ENCODE data around the gene GPANK1.
A peak's percentile ranks its signal among the peaks of the same experiment; 100 is the strongest.
"Not testable (repeated sequence)": the region's sequence is repeated elsewhere in the genome, so short reads cannot be mapped to it uniquely, and the experiment has no call there.

Gene GPANK1

GRCh38 chr6:31664790-31665500 lies at the start of gene GPANK1:
TSS of gene GPANK1 (minus strand) at chr6:31664997. CDS start at chr6:31664478, 519 bp downstream.
- peak; percentile 70 for FAIRE-seq

- FAIRE-seq: no peak
Observed at GRCh38 chr6:31713991-31714684, 49.3 kb upstream of the GPANK1 start.

GRCh38 chr6:31713465-31713864 lies 48.7 kb upstream of the GPANK1 start:
- FAIRE-seq: no peak

GRCh38 chr6:31712296-31712695 lies 47.5 kb upstream of the GPANK1 start:
- FAIRE-seq: no peak

GRCh38 chr6:31711233-31711632 lies 46.4 kb upstream of the GPANK1 start:
- FAIRE-seq: no peak

- no peak for FAIRE-seq
Observed at GRCh38 chr6:31710523-31711219, 45.9 kb upstream of the GPANK1 start.

- not testable (repeated sequence) for FAIRE-seq
Observed at GRCh38 chr6:31709157-31709556, 44.4 kb upstream of the GPANK1 start.

GRCh38 chr6:31708224-31708623 lies 43.4 kb upstream of the GPANK1 start:
- no peak for FAIRE-seq

GRCh38 chr6:31707701-31708100 lies 42.9 kb upstream of the GPANK1 start:
- no peak for FAIRE-seq

- FAIRE-seq: no peak
Observed at GRCh38 chr6:31706599-31706998, 41.8 kb upstream of the GPANK1 start, which contains the start of gene LY6G6F. TSS of gene LY6G6F (plus strand) at chr6:31706866. CDS start at chr6:31706907, 41 bp downstream.

GRCh38 chr6:31705931-31706330 lies 41.1 kb upstream of the GPANK1 start:
- no peak for FAIRE-seq

- peak; percentile 90 for FAIRE-seq
Observed at GRCh38 chr6:31702819-31703716, 38.3 kb upstream of the GPANK1 start, which contains the start of gene ABHD16A. TSS of gene ABHD16A (minus strand) at chr6:31703324. CDS start at chr6:31703281, 43 bp downstream.

- FAIRE-seq: no peak
Observed at GRCh38 chr6:31702405-31702818, 37.6 kb upstream of the GPANK1 start.

- no peak for FAIRE-seq
Observed at GRCh38 chr6:31701666-31702404, 37.0 kb upstream of the GPANK1 start.

GRCh38 chr6:31700740-31701401 lies 36.1 kb upstream of the GPANK1 start:
- no peak for FAIRE-seq

GRCh38 chr6:31697555-31697954 lies 32.8 kb upstream of the GPANK1 start:
- FAIRE-seq: no peak

GRCh38 chr6:31693535-31693934 lies 28.7 kb upstream of the GPANK1 start:
- FAIRE-seq: no peak

GRCh38 chr6:31692886-31693285 lies 28.1 kb upstream of the GPANK1 start:
- FAIRE-seq: no peak

- no peak for FAIRE-seq
Observed at GRCh38 chr6:31692353-31692752, 27.6 kb upstream of the GPANK1 start.

GRCh38 chr6:31691564-31692108 lies 26.8 kb upstream of the GPANK1 start:
- no peak for FAIRE-seq

GRCh38 chr6:31691078-31691463 lies 26.3 kb upstream of the GPANK1 start:
- FAIRE-seq: no peak

All from endometrium (tissue), 2 donors.